ENCODE results near the gene VPS37B.
A peak's percentile ranks its signal among the peaks of the same experiment; 100 is the strongest.

The VPS37B gene

GRCh38 chr12:122865268-122866231 lies 30.4 kb downstream of the VPS37B start:
- DNase-seq = no peak

- no peak for DNase-seq
These were observed 31.1 kb downstream of the VPS37B start for GRCh38 chr12:122864894-122865253.

GRCh38 chr12:122862872-122863701 lies 32.8 kb downstream of the VPS37B start:
- DNase-seq = no peak

GRCh38 chr12:122862110-122862634 lies 33.8 kb downstream of the VPS37B start:
- no peak for DNase-seq

GRCh38 chr12:122861587-122861970 lies 34.3 kb downstream of the VPS37B start:
- DNase-seq = no peak

GRCh38 chr12:122860854-122861586 lies 34.9 kb downstream of the VPS37B start:
- no peak for DNase-seq

GRCh38 chr12:122860040-122860853 lies 35.7 kb downstream of the VPS37B start:
- peak; percentile 75 for DNase-seq

- no peak for DNase-seq
These were observed 36.5 kb downstream of the VPS37B start for GRCh38 chr12:122859303-122860039.

GRCh38 chr12:122858591-122859302 lies 37.2 kb downstream of the VPS37B start:
- no peak for DNase-seq

GRCh38 chr12:122858171-122858570 lies 37.8 kb downstream of the VPS37B start:
- DNase-seq = no peak

- DNase-seq = no peak
These were observed 38.8 kb downstream of the VPS37B start for GRCh38 chr12:122856999-122857671.

- DNase-seq = no peak
These were observed 39.7 kb downstream of the VPS37B start for GRCh38 chr12:122855928-122856831.

GRCh38 chr12:122855071-122855829 lies 40.7 kb downstream of the VPS37B start:
- no peak for DNase-seq

- no peak for DNase-seq
These were observed 41.4 kb downstream of the VPS37B start for GRCh38 chr12:122854554-122854953.

- DNase-seq = no peak
These were observed 42.2 kb downstream of the VPS37B start for GRCh38 chr12:122853582-122854245.

GRCh38 chr12:122852336-122853275 lies 43.3 kb downstream of the VPS37B start:
- no peak for DNase-seq

Measured in fibroblast of skin of scalp (primary cell).